Thymus (tissue), 11 donors: ENCODE data around the gene CABP2. TPM values are rescaled to one million over a fixed set of nuclear protein-coding genes. Genes with fewer than 3 reads are reported as not detected.
"Not testable (repeated sequence)": the region's sequence is repeated elsewhere in the genome, so short reads cannot be mapped to it uniquely, and the experiment has no call there.

Source experiments
- DNase-seq, 9 donors: peaks; one replicate each; pipeline ENCODE4 v3.0.0-alpha.2; 2013; ENCODE audit warnings: low spot score in 9 of 9, low read depth in 6 of 9, missing footprints in 1 of 9
- H3K27ac ChIP-seq, 2 donors: one replicate each; pipeline ENCODE4 v1.5.1; 2013; ENCODE audit warnings: control low read depth in 1 of 2, low read depth in 1 of 2, low read length in 1 of 2, mild to moderate bottlenecking in 1 of 2, moderate library complexity in 1 of 2
- H3K27me3 ChIP-seq, 2 donors: one replicate each; pipeline ENCODE4 v1.5.1; 2013; ENCODE audit warnings: low read length in 1 of 2; ENCODE audit not compliant: control insufficient read depth in 2 of 2, insufficient read depth in 1 of 2
- H3K36me3 ChIP-seq, 2 donors: one replicate each; pipeline ENCODE4 v1.5.1; 2013; ENCODE audit warnings: low read length in 1 of 2, mild to moderate bottlenecking in 1 of 2, moderate library complexity in 1 of 2; ENCODE audit not compliant: control insufficient read depth in 2 of 2, insufficient read depth in 2 of 2
- H3K4me1 ChIP-seq, 2 donors: one replicate each; pipeline ENCODE4 v1.5.1; 2013; ENCODE audit warnings: low read length in 2 of 2; ENCODE audit not compliant: control insufficient read depth in 2 of 2, insufficient read depth in 2 of 2
- H3K4me3 ChIP-seq, 2 donors: one replicate each; pipeline ENCODE4 v1.5.1; 2013; ENCODE audit warnings: low read length in 2 of 2, control low read depth in 1 of 2, mild to moderate bottlenecking in 1 of 2
- H3K9me3 ChIP-seq, 2 donors: one replicate each; pipeline ENCODE4 v1.5.1; 2013; ENCODE audit warnings: low read length in 1 of 2, mild to moderate bottlenecking in 1 of 2; ENCODE audit not compliant: control insufficient read depth in 2 of 2, insufficient read depth in 1 of 2
- WGBS: extraction: QIAGEN DNeasy Blood & Tissue Kit; methylation state at CpG from one replicate; pipeline ENCODE4 v1.1.7; 2013; 5-methylcytosine and 5-hydroxymethylcytosine counted together
- polyA plus RNA-seq: library from polyadenylated mRNA; stranded (reverse); fragments of 200-250 nt; gene quantifications from one replicate; pipeline ENCODE4 v1.2.3, GENCODE V29; 2013
- total RNA-seq: library from RNA; stranded (reverse); fragments of 120-200 nt; gene quantifications from one replicate; pipeline ENCODE4 v1.2.4, GENCODE V29; 2013
- donor health status: healthy.

Gene CABP2
- total and polyA plus RNA-seq, 2 donors: 0.05 to 0.14 TPM

DNA sequence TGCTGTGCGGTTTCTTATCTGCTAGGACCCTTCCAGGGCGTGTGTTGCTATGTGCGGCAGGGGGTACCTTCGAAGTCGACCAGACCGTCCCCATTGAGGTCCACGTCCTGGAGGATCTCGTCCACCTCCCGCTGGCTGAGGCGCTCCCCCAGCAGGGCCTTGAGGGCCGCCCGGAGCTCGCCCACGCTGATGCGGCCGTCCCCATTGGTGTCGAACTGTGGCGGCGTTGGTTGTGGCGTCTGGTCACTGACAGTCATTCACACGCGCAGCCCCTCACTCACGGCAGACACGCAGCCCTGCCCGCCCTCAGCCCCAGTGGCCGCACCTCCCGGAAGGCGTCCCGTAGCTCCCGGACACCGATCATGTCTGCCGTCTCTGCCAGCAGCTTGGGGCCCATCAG, 3.5 kb downstream of the CABP2 start:
- H3K27me3 ChIP-seq: peaks cover 0 to 4% of the 10 kb centered on the region in 2 donors
- H3K4me3 ChIP-seq: no peak overlapping the region
- no peak for DNase-seq
- H3K9me3 ChIP-seq: no peaks in the 10 kb centered on the region
- H3K27ac ChIP-seq: no peak overlapping the region
- WGBS: 97% methylated on average over 32 of the region's 32 CpGs
- H3K36me3 ChIP-seq: no peaks in the 10 kb centered on the region
- H3K4me1 ChIP-seq: no peaks in the 10 kb centered on the region

DNA sequence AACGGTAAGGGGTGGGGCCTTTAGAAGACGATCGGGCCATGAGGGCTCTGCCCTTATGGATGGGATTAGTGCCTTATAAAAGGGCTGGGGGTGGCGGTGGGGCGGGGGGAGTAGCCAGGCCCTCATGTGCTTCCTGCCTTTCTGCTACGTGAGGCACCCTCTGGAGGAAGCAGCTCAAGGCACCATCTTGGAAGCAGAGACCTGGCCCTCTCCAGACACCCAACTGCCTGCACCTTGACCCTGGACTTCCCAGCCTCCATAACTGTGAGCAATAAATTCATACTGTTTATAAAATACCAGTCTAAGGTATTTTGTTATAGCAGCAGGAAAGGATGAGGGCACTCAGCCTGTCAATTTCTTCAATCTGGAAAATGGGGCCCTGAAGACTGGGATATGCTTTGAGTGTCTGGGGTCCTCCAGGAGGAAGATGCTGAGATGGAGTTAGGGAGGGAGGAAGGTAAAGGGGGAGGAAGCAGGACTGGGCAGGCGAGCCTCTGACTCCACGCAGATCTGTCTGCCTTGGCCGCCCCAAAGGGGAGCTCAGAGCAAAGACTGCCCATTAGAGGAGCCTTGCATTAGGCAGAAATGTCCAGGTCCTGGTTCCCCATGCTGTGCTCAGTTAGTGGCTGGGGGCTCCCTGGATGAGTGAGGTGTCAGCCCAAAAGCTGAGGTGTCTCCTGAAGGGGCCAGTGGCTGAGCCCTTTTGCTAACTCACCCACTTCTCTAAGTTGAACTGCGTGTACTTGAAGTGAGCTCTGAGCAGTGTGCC, 5.3 kb downstream of the CABP2 start:
- H3K4me3 ChIP-seq: no peak overlapping the region
- no peaks in the 10 kb centered on the region for H3K9me3 ChIP-seq
- no peaks in the 10 kb centered on the region for H3K4me1 ChIP-seq
- peaks cover 0 to 8% of the 10 kb centered on the region in 2 donors for H3K27me3 ChIP-seq
- DNase-seq: no peak
- 93% methylated on average over 10 of the region's 10 CpGs for WGBS
- H3K36me3 ChIP-seq: no peaks in the 10 kb centered on the region
- no peak overlapping the region for H3K27ac ChIP-seq

DNA sequence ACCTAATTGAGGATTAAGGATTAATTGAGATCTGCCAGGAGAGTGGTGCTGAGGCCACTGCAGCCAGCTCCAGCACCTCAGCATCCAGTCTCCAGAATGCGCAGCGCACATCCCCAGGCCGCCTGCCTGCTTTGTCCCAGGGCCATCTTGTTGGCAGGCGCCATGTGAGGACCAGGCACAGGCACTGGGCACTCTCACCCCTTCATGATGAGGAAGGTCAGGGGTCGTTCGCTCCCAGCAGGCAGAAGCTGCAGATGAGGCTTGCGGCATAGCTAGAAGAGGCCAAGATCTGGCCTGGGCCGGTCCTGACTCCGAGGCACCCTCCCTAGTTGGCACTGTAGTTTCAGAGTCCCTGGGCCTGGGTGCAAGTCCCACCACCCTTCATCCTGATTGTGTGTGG, 6.4 kb downstream of the CABP2 start:
- Histone ChIP-seq H3K27me3 (peaks cover 3 to 16% of the 10 kb centered on the region in 2 donors), H3K4me1 (no peaks in the 10 kb centered on the region), H3K4me3 (no peak overlapping the region), H3K9me3 (no peaks in the 10 kb centered on the region), H3K27ac (no peak overlapping the region), H3K36me3 (no peaks in the 10 kb centered on the region)
- DNase-seq: no peak
- 97% methylated on average over 9 of the region's 9 CpGs for WGBS

DNA sequence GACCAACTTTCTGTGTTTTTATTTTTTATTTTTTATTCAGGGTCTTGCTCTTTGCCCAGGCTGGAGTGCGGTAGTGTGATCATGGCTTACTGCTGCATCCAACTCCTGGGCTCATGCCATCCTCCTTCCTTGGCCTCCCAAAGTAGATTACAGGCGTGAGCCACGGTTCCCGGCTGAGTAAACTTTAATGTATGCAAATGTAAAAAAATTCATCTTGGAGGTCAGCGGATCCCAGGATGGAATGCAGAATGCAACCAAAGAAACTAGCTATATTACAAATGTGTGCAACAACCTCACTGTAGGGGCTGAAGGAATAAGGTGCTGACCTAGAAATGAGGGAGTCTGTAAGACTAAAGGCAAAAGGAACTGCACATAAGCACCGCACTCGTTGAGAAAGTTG, 9.1 kb downstream of the CABP2 start:
- no peaks in the 10 kb centered on the region for H3K9me3 ChIP-seq
- H3K36me3 ChIP-seq: no peaks in the 10 kb centered on the region
- H3K4me3 ChIP-seq: no peak overlapping the region
- peaks cover under 1 to 1% of the 10 kb centered on the region in 2 donors for H3K4me1 ChIP-seq
- H3K27ac ChIP-seq: no peak overlapping the region
- no peak for DNase-seq
- H3K27me3 ChIP-seq: peaks cover 5 to 24% of the 10 kb centered on the region in 2 donors
- 92% methylated on average over 7 of the region's 7 CpGs for WGBS

DNA sequence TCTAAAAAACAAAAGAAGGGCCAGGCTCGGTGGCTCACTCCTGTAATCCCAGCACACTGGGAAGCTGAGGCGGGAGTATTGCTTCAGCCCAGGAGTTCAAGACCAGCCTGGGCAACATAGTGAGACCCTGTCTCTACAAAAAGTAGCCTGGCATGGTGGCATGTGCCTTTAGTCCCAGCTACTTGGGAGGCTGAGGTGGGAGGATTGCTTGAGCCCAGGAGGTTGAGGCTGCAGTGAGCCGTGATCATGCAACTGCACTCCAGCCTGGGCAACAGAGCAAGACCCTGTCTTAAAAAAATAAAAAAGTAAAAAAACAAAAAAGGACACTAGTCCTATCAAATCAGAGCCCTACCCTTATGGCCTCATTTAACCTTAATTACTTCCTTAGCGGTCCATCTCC, 11.7 kb downstream of the CABP2 start:
- WGBS: 94% methylated on average over 4 of the region's 4 CpGs
- not testable (repeated sequence) for H3K4me3 ChIP-seq, H3K9me3 ChIP-seq, H3K27ac ChIP-seq, DNase-seq, H3K36me3 ChIP-seq
- Histone ChIP-seq H3K4me1 (peaks cover 16 to 20% of the 10 kb centered on the region in 2 donors), H3K27me3 (peaks cover 5 to 22% of the 10 kb centered on the region in 2 donors)

DNA sequence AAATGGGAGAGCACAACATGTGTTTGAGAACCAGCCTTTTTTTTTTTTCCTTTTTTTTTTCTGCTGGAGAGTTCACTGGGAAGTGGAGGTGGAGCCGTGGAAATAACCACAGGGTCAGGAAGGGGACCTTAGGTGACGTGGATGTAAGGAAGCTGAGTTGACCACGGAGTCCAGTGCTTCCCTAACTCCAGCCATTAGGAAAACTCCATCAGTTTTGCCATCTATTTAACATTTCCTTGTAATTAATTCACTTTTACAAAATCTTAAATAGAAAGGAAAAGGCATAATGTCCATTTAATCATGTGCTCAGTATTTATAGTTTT, 13.3 kb downstream of the CABP2 start:
- H3K4me3 ChIP-seq: no peak overlapping the region
- H3K36me3 ChIP-seq: peaks cover 3 to 14% of the 10 kb centered on the region in 2 donors
- H3K27me3 ChIP-seq: peaks cover 5 to 22% of the 10 kb centered on the region in 2 donors
- no peak for DNase-seq
- no peak overlapping the region for H3K27ac ChIP-seq
- WGBS: 63% methylated on average over 3 of the region's 3 CpGs
- H3K4me1 ChIP-seq: peaks cover 29 to 33% of the 10 kb centered on the region in 2 donors
- no peaks in the 10 kb centered on the region for H3K9me3 ChIP-seq

DNA sequence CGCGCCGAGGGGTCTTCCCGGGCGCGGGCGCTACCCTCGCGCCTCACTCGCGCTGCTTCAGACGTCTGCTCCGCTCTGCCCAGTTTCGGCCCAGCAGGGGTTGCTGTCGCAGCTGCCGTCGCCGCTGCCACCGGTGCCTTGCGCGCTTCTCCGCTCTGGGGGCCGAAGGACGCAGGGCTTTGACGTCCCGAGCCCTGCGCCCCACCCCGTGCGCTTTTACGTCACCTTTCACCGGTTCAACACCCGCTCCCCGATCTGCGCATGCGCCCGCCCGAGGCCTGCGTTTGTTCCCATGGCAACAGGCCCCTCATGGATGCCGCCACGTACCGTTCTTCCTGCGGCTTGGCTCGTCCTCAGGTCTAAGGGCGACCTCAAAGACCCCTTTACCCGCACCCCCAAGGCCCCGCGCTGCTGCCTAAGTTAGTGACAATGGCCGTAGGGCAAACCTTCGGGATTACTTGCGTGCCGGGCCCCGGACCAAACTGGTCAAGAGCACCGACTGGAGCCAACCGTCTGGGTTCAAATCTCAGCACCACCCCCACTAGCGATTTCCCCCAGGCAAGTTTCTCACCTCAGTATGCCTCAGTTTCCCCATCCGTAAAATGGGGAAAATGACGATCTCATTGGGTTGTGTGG, 14.6 kb downstream of the CABP2 start:
- Histone ChIP-seq H3K36me3 (peaks cover 3 to 14% of the 10 kb centered on the region in 2 donors), H3K4me1 (peaks cover 35 to 41% of the 10 kb centered on the region in 2 donors), H3K27ac (peak overlapping the region; percentile 95 to 97), H3K27me3 (peaks cover 5 to 30% of the 10 kb centered on the region in 2 donors), H3K9me3 (no peaks in the 10 kb centered on the region), H3K4me3 (peak overlapping the region; percentile 76 to 97)
- peak; percentile 92 to 99 (median 96) for DNase-seq
- WGBS: 1% methylated on average over 57 of the region's 57 CpGs

DNA sequence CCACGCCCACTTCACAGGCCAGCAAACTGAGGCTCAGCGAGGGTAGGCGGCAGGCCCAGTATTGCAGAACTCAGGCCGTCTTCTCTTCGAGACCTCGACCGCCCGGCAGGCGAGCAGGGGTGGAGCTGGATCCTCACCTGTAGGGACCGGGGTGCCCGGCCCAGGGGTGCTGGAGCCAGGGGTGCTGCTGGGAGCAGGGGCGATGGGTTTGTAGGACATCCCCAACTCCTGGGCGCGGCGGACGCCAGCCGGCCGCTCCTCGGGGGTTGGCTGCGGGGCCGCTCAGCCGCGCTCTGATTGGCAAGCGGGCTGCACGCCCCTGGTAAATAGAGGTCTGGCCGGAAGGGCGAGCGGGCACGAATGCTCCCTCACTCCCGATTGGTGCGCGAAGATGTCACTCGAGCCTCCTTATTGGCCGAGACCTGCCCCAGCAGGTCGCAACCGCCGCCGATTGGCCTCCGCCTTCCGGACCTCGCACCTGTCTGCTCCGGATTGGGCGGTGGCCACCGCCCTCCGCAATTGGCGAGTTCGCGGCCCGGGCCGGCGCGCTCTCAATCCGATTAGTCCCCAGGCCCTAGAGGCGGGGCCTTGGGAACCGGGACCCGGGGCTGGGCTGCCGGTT, 15.3 kb downstream of the CABP2 start, which contains the start of gene CDK2AP2:
Gene CDK2AP2, minus strand, starts transcription at position 299 of the 622 bp plus-strand sequence. Its CDS starts 80 bp downstream, at position 219.
- peak; percentile 92 to 99 (median 95) for DNase-seq
- Histone ChIP-seq H3K36me3 (peaks cover 3 to 14% of the 10 kb centered on the region in 2 donors), H3K9me3 (no peaks in the 10 kb centered on the region), H3K27ac (peak within 1 kb of the TSS; percentile 95 to 97), H3K4me1 (peaks cover 41 to 46% of the 10 kb centered on the region in 2 donors), H3K4me3 (peak within 1 kb of the TSS; percentile 76 to 97), H3K27me3 (peaks cover 5 to 33% of the 10 kb centered on the region in 2 donors)
- WGBS: under 1% methylated on average over 57 of the region's 57 CpGs
